NCI-H2107 treated with DMSO at 0.1 percent for 48 hours (cell line): ENCODE data around the gene MEG3.

Source experiments
- DNase-seq: peaks from one replicate; lab custom pipeline; 2025; ENCODE audit not compliant: unreplicated experiment; lab: John Stamatoyannopoulos, UW

MEG3 gene

DNA sequence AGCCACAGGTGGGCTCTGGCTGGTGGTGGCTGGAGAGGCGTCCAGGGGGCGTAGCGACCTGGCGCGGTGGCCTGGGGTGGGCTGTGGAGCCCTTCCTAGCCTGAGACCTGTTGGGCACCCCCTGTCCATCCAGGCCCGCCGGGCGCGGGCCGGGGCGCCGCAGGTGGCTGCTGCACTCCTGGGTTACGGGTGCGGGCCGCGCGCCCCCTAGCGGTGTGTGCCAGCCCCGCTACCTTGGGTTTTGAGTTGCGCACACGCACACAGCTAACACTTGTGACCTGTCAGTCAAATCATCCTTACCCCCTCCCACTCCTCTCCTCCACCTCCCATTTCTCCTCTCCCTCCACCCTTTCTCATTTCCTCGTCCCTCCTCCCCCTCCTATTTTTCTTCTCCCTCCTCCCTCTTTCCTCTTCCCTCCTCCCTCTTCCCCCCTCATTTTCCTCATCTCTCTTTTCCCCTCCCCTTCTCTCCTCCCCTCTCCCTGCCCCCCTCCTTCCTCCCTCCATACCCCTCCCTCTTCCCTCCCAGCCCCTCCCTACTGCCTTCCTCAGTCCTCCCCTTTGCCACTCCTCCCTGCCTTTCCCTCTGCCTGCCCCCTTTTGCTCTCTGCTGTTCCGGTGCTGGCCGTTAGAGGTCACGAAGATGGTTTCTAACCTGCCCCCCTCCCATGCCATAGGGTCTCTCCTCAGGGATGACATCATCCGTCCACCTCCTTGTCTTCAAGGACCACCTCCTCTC lies 2.3 kb downstream of the MEG3 start:
- DNase-seq = no peak

DNA sequence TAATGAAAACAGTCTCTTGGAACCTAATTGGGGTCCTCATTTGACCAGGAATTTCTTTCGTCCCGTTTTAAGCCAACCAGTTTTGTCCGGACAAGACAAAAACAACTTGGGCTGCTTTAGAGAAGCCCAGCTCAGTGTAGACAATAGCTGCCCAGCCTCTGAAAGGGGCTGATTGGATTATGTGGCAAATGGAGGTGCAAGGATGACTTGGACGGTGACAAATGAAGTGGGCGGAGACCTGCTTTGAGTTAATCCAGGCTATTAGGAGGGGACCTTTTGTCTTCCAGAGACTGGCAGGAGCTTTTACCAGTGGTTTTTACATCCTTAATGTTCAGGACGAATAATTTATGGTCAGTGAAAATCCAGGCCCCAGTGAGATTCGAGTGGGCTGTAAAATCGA lies 4.8 kb downstream of the MEG3 start:
- no peak for DNase-seq

DNA sequence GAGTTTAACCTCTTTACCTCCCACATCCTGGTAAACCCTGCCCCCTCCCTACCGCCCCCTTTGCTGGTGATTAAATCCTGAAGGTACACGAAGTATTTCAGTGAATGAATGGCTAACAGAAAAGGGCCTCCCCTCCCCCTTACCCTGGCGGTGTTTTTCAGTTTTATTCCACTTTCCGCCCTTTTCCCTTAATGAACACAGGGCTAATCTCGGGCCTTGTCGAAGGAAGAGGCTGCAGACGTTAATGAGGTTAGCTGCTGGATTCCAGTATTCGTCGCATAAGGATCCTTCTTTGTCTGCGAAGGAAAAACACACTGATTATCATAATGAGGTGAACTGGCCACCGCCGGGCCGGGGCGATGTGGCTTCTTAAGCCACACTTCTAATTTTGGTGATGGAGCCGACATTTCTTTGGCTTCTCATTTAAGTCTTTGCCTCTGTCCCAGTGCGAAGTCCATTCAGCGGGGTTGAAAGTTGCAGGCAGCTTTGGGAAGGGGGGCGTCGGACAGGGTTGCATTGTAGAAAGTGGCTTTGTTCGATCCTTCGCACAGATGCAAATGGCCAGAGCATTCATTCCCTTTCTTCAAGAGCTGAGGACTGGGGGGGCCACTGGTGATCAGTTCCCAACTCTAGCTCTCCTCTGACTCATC lies 6.5 kb downstream of the MEG3 start:
- no peak for DNase-seq

DNA sequence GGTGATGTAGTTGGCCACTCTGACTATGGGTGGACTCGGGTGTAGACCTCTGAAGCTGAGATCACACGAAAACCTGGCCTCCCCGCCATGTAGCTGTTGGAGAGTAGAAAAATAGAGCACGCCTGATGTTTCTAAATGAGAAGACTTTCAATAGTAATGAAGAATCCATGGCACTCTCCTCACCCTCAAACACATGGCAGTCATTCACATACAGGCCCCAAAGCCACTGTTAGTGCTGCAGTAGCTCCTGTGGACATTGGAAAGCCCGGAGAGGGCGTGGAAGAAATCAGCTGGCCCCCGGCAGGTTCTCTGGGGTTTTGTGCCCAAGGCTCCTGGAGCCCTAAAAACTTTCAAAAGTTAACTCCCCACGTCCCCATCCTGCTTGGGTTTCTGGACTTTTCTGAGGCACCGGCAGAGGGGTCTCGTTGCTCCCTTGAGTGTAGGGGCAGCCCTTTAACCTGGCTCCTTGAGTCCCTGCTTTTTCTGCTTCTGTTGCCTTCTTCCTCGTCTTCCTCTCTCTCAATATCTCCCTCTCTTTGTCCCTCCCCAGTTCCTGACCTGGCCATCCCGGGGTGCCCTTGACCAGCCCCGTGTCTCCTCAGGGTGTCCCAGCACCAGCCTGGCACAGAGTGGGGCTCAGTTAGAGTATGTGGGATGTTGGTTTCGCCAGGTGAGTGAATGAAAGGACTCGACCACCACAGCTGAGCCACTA lies 8.3 kb downstream of the MEG3 start:
- no peak for DNase-seq

DNA sequence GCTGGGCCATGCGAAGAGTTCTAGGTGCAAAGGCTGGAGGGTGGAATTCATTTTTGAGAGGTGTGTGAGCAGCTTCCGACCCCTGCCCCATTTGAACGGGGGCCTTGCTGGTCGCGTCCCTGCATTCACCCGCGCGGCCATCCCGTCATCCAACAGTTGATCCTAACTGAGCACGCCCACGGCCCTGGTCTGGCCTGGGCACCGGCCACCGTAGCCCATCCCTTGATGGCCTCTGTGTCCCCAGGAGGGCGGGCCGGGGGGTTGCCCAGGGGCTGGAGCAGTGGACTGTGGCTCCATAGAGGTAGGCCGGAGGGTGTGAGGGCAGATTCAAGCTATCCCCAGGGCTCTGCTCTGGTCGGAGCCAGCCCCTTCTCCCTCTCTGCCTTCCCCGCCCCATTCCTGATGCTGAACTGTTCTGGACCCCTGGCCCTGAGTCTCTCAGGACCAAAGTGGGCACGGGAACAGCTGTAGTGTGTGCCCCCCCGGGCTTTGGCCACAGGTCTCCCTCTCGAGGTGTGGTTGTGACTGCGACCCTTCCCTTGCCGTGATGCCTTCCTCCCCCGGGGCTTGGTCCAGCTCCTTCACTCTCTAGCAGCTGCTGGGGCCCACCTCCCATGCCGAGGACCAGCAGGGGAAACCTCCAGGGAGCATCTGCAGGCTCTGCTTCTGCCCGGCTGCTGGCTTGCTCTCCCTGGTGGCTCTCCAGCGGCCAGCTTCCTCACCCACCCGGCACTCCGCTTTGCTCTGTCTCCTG lies 9.1 kb downstream of the MEG3 start:
- no peak for DNase-seq

DNA sequence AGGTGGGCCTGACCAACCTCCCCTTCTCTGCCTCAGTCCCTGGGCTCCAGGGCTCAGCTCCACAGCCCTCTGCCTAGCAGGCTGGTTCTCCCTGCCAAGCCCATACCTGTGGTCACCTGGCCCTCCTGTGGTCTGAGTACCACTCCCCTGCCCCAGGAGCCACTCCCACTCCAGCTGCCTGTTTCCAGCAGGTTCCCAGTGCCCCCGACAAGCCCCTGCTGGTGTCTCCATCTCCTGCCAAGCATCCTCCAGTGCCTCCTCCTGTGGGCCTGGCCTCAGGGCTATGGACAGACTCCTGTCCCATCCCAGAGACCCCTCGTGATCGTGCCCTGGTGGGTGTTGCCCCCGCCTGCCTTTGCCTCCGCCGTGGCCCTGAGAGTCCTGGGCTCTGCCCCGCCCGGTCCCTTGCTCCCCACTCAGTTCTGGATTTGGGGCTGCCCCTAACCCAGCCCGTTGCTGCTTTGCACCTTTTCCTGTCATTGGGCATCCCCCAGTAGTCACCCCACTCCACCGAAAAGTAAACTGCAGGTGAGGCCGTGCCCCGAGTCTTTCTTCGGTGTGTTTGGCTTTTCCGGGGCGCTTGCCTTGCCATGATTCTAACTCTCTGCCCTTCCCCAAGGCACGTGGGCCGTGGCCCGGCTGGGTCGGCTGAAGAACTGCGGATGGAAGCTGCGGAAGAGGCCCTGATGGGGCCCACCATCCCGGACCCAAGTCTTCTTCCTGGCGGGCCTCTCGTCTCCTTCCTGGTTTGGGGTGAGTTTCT lies 9.8 kb downstream of the MEG3 start:
- DNase-seq = no peak

DNA sequence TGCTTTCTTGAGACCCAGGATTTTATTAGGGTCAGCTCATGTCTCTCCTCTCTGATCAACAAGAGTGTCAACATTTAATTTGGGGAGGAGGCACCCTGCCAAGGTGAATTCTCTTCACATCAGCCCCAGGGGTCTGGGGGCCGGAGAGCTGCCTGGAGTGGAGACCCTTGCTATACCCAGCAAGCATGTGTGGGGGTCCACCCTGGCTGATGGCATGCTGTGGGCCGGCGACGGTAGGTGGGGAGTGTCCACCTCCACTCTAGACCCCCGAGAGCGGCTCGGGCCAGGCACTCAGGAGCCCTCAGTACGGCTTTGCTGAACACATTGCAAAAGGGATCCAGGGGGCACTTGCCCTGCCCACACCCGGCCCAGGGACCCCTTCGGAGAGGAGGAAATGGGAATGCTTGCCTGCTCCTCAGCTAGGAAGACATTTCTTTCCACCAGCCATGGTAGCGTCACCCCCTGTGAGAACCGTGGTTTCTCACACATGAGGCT lies 10.4 kb downstream of the MEG3 start:
- no peak for DNase-seq

DNA sequence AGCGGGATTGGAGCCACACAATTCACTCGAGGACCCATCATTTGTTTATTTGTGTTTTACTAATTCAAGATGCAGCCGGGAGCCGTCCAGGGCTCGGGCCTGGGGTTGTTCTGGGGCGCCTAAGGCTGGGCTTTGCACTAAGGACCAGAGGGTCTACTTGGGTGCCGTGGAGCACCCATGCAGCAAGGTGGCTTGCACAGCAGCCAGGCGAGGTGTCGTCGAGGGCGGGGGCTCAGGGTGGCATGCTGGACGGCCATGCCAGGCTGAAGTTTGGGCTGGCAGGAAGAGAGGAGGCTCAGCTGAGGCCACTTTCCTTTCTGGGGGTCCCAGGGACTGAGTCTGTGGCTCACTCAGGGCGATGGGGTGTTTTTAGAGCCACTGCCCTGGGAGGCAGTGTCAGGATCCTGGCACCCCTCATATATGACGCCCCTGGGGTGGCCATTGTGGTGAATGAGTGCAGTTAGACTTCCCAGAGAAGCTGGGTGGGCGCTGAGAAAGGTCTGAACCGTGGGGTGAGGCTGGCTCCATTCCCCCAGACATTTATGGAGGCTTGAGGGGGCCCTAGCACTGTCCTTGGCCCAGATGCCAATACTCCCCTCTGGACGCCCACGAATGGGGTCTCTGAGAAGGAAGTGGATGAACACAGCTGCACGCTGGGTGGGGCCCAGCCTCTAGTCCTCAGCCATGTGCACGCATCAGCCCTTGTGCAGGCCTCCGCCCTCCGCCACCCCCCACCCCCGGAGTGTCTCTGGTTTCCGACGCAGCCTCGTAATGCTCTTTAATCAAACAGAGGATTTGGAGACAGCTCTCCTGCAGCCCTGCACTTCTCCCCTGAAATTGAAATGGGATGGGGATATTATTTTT lies 11.3 kb downstream of the MEG3 start:
- no peak for DNase-seq

DNA sequence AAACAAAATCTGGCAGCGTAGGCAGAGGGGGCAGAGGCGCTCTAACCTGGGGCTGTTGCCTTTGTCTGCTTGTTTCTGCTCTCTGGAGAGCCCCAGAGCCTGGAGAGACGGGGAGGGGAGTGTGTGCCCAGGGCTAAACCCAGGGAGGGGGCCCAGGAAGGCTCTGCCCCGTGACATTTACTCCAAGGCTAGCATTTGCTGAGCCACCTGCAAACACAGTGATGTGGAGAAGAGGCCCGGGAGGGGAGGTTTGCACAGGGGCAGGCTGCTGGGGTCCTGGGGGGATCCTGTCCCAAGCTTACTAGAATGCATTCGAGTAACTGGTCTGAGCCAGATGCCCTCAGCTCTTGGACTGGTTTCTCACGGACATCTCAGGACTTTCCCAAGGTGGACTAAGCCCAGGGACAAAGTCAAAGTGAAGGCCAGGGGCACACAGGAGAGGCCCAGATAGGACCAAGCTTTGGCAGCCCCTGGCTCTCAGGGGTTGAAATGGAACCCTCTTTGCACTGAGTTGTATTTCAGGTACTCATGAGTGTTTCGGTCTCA lies 12.0 kb downstream of the MEG3 start:
- DNase-seq = no peak

DNA sequence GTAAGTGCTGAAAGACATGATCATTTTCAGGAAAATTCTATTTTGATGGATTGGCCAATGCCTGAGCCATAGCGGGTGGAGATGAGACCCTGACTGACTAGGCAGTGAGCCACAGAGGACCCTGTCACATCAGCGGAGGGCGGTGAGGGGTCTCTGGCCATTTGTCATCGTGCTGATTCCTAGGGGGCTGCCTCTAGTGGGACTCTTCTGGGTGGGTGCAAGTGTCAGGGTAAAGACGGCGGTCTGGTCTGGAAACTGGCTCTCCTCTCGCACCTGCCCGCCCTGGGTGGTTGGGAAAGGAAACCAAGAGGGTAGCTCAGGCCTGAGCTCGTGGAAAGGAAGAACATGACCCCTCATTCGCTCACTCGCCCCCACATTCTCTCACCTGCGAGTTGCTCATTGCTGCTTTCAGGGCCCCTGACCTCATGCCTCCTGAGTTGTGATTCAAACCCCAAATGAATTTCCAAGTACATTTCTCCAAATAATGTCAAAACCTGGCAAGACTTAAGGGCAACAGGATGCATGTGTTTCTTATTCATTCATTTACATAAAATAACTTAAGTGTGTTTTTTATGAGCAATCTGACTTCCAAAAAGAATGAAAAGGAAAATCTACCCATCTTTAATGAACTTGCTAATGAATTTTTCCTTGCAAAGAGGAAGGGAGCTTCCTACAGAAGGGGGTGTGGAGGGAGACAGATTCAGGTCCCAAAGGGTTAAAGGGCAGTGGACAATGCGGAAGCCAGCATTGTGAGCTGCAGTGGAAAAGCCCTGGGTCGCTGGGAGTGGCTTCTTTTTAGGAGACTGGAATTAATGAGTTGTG lies 12.8 kb downstream of the MEG3 start:
- DNase-seq = no peak

DNA sequence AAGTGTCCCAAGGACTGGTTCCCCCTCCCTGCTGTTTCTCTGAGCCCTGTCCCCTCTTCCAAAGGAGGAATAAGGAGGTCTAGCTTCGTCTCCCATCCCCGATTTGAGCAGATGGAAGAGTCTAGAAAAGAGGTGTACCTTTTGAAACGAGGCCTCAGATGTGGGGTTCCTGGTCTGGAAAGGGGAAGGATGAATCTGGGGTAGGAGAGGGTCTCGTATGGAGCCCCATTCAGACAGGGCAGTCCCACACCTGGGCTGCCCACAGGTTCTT lies 13.3 kb downstream of the MEG3 start:
- DNase-seq = no peak

DNA sequence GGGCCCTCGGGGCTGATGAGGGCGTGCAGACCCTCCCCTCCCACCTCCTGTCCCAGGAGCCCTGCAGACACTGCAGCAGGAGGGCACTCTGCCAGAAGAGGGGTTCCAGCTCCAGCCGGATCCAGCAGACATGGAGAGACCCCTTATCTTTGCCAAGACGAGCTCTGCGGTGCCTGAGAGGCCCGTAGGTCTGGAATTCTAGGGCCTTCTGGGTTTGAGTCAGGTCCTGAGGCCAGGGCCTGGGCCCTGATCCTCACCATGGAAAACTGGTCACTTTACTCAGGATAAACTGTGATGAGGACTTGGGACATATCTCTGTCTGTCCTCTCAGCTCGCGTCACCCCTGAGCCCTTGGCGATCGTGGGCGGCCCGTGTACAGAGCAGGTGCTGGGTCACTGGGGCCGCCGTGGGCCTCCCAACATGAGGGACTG lies 13.8 kb downstream of the MEG3 start:
- no peak for DNase-seq

DNA sequence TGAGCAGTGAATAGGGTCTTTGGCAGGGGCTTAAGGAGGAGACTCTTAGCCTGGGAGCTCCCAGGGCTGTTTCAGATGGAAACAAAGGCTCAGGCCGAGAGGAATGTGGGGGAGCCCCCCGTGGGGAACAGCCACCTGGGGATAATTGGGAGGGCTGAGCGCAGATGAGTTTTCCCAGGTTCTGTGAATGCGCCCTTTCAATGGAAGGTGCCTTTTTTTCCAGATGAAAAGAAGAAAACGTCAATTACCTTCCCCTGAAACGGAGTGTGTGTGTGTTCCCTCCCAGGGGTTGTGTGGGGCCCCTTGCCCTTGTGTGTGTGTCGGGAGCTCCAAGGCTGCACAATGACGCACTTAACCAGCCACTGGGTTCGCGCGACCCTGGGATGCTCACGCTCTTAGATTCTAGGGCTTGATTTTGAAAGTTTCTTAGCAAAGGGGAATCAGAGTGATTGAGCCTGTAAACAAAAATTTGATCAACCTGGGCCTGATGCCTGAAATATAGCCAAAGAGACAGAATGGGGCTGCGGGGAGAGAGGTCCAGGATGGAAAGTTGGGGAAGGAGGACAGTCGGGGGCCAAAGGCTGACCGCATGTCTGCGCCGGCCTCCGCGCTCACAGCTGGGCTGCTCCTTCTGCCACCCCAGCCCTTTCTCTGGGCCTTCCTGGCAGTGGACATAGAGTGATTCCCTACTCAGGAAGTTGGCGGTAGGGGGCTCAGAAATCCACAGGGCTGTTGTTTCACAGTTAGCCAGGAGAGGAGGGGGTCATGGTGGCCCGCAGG lies 14.6 kb downstream of the MEG3 start:
- no peak for DNase-seq

DNA sequence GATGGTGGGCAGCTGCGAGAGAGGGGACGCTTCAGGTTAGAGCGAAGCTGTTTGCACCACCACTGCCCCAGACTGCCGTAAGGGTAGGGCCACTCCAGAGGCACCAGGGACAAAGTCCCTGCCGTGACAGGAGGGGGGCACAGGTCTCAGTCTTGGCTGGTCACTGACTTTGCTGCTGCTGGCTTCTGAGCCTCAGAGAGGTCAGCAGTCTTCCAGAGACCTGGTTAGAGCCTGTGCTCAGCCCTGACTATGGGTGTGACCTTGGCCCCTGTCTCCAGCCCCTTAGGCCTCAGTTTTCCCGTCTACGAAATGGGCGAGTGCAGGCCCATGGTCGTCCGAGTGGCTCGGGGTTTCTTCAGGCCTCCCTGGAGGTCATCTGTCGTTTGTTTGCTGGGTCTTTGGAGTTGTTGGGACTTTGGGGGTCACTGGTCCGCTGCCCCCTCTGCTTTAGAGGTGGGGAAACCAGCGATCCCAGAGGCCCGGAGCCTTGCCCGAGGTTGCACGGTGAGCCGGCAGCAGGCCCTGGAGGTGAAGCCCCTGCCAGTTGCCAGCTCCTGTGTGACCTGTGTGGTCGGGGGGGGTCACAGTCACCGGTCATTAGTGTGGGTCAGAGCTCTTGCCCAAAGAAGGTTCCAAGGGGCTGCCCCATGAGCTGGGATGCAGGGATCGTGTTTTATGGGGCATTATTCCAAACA lies 15.3 kb downstream of the MEG3 start:
- DNase-seq = no peak

DNA sequence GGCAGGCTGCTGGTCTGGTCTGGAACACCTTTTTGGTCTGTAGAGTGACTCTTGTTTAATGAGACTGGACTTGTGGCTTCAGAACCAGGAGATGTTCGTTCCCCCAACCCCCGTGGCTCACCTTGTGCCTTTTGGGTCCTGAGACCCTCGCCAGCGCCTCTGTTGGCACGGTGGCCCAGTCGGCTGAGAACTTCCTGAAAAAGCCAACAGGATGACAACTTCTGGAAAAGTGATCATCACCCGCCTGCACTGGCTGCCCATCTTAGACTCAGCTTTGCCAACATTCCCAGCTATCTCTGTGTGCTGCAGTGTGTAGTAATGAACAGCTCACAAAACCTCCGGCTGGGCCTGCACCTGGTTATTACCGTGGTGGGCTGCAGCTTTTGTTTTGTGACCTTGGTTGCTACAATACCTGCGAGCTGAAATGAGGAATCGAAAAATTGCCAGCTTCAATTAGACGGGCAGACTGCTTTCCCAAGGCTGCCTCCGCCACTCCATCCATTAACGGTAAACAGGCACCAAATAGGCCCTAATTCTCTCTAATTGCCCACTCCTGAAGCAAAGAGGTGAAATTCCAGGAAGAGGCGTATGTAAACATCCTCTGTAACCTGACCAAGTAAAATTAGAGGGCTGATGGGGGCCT lies 16.0 kb downstream of the MEG3 start:
- DNase-seq = peak; percentile 78

DNA sequence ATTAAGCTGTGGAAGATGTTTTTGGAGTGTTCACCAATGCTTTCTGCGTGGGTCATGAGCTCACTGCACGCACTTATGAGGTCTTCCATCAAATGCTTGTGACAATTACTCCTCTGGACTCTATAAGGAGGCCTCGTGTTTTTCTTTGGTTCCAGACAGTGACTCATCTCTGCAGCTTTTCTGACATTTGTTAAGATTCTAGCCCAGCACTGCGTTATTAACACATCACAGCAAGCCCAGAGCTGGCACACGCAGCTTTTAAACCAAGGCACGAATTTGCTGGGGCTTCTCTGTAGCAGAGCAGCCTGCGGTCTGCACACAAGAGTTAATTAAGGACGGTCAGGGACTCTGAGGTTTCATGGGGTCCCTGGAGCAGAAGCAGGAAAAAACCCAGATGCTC lies 16.9 kb downstream of the MEG3 start:
- DNase-seq = no peak

DNA sequence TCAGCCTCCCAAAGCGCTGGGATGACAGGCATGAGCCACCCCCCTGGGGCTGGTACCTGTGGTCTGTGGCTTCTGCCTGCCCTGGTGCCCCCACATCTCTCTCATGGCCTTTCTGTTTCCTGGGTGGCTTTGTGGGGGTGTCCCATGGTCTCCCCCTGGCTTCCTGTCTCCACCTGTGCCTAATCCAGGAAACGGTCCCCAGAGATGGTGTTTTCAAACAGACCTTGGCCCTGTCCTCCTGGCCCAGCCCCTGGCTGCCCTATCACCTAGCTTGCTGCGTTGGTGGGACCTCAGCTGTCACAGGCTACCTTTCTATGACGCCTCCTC lies 18.1 kb downstream of the MEG3 start:
- DNase-seq = no peak
